ENCODE data around the gene TNFRSF12A.
A peak's percentile ranks its signal among the peaks of the same experiment; 100 is the strongest.
"Not testable (repeated sequence)": the region's sequence is repeated elsewhere in the genome, so short reads cannot be mapped to it uniquely, and the experiment has no call there.

TNFRSF12A gene

DNA sequence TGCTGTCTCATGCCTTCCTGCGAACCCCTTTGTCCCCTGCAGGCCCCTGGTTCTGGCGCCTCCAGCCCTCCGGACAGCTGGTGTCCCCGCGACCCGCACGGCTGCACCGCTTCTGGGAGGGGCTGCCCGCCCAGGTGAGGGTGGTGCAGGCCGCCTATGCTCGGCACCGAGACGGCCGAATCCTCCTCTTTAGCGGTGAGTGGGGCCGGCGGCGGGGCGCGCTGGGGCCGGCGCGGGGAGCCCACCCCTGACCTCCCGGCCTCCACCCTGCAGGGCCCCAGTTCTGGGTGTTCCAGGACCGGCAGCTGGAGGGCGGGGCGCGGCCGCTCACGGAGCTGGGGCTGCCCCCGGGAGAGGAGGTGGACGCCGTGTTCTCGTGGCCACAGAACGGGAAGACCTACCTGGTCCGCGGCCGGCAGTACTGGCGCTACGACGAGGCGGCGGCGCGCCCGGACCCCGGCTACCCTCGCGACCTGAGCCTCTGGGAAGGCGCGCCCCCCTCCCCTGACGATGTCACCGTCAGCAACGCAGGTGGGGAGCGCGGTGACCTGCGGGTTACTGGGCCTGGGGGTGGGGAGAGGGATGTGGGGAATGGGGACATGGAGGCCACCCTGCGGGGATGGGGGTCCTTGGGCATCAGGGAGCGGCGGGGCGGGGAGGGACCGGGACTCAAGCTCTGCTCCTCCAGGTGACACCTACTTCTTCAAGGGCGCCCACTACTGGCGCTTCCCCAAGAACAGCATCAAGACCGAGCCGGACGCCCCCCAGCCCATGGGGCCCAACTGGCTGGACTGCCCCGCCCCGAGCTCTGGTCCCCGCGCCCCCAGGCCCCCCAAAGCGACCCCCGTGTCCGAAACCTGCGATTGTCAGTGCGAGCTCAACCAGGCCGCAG, 38.2 kb downstream of the TNFRSF12A start:
- H3K27me3 Mint-ChIP-seq, result no peaks in the 10 kb centered on the region
- peaks cover 81% of the 10 kb centered on the region for H3K4me1 Mint-ChIP-seq
- peak overlapping the region; percentile 94 for H3K27ac Mint-ChIP-seq
- peaks cover 35% of the 10 kb centered on the region for H3K36me3 Mint-ChIP-seq
- H3K4me3 Mint-ChIP-seq, result peak overlapping the region; percentile 96
- CTCF ChIA-PET, result interaction anchor here (0.9 to 6.5 kb wide), 13 partner anchors 8 to 111 kb away, joined by 3 to 131 read pairs (median 11); partner anchors contain the start of genes ZNF213 and ZSCAN10
- DNase-seq, result peak; percentile 74
- no peaks in the 10 kb centered on the region for H3K9me3 Mint-ChIP-seq

DNA sequence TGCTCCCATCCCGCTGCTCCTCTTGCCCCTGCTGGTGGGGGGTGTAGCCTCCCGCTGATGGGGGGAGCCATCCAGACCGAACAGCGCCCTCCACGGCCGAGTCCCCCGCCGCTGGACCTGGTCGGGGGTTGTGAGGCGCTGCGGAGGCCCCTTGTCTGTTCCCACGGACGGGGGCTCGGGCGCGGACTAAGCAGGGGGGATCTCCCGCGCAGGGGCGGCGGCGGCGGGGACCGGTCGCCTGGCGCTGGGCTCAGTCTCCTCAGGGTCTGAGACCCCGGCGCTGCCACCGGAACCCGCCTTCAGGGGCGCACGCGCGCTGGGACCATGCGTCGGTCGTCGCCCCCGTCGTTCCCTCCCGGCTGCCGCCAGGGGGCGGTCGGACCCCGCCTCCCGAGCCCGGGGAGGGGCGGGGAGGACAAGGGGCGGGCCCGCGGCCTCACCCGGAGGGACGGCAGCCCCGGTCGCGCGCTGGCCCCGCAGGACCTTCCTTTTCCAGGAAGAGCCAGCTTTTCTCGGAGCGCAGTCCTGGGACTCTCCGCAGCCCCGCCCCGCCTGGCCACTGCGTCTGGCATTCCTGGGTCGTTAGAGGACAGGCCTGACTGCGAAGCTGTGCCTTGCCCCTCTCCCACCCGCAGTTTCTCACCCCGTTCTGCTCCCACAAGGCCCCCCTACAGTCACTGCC, 39.0 kb downstream of the TNFRSF12A start:
- Mint-ChIP-seq H3K36me3 (peaks cover 28% of the 10 kb centered on the region), H3K27me3 (no peaks in the 10 kb centered on the region), H3K9me3 (no peaks in the 10 kb centered on the region), H3K4me3 (peak overlapping the region; percentile 96), H3K4me1 (peaks cover 79% of the 10 kb centered on the region), H3K27ac (peak overlapping the region; percentile 92)
- peak; percentile 89 for DNase-seq
- CTCF ChIA-PET, result interaction anchor here (0.7 to 6.5 kb wide), 17 partner anchors 9 to 110 kb away, joined by 3 to 131 read pairs (median 9); partner anchors contain the start of genes ZNF213 and ZSCAN10

- Mint-ChIP-seq H3K36me3 (peaks cover 24% of the 10 kb centered on the region), H3K4me1 (peaks cover 79% of the 10 kb centered on the region), H3K27ac (peak overlapping the region; percentile 91), H3K4me3 (peak overlapping the region; percentile 96), H3K9me3 (no peaks in the 10 kb centered on the region), H3K27me3 (no peaks in the 10 kb centered on the region)
- CTCF ChIA-PET, result interaction anchor here (0.7 to 6.5 kb wide), 13 partner anchors 9 to 108 kb away, joined by 3 to 131 read pairs (median 11); partner anchors contain the start of genes ZNF213 and ZSCAN10
- DNase-seq, result no peak
Measured at GRCh38 chr16:3059723-3060242, 39.6 kb downstream of the TNFRSF12A start.

DNA sequence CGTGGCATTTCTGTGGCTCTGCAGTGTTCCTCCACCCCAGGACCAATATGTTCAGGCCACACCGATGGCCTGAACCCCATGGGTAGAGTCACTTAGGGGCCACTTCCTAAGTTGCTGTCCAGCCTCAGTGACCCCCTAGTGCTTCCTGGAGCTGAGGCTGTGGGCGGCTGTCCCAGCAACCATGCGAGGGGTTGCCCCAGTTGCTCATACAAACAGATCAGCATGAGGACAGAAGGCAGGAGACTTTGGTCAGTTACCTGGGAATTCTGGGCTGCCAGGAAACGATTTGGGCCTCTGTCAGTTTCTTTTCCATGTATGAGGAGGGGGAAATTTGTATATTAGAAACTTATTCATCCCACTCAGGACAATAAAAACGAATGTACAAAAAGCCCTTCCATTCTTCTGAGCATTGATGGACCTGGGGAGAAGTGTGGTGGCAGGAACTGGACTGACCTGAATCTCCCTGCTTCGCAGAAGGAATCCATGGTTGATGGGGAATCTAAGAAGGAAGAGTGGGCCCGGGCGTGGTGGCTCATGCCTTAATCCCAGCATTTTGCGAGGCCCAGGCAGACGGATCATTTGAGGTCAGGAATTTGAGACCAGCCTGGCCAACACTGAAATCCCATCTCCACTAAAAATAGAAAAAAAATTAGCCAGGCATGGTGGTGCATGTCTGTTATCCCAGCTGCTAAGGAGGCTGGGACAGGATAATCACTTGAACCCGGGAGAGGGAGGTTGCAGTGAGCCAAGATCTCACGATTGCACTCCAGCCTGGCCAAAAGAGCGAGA, 40.4 kb downstream of the TNFRSF12A start:
- H3K27ac Mint-ChIP-seq, result peak overlapping the region; percentile 91
- no peak for DNase-seq
- no peaks in the 10 kb centered on the region for H3K27me3 Mint-ChIP-seq
- CTCF ChIA-PET, result interaction anchor here (1.0 to 7.0 kb wide), 12 partner anchors 16 to 107 kb away, joined by 3 to 131 read pairs (median 20); partner anchors contain the start of genes ZNF213 and ZSCAN10
- no peaks in the 10 kb centered on the region for H3K9me3 Mint-ChIP-seq
- peaks cover 19% of the 10 kb centered on the region for H3K36me3 Mint-ChIP-seq
- peaks cover 79% of the 10 kb centered on the region for H3K4me1 Mint-ChIP-seq
- H3K4me3 Mint-ChIP-seq, result peak overlapping the region; percentile 96

- Mint-ChIP-seq H3K4me1 (peaks cover 67% of the 10 kb centered on the region), H3K27ac (no peak overlapping the region), H3K27me3 (no peaks in the 10 kb centered on the region), H3K36me3 (peaks cover 23% of the 10 kb centered on the region), H3K4me3 (no peak overlapping the region), H3K9me3 (no peaks in the 10 kb centered on the region)
- CTCF ChIA-PET, result interaction anchor here (0.8 to 7.0 kb wide), 4 partner anchors 36 to 103 kb away, joined by 3 to 67 read pairs (median 7); partner anchors contain the start of gene ZSCAN10
- no peak for DNase-seq
Measured at GRCh38 chr16:3062553-3062952, 42.4 kb downstream of the TNFRSF12A start.

- Mint-ChIP-seq H3K36me3 (peaks cover 34% of the 10 kb centered on the region), H3K4me1 (peaks cover 74% of the 10 kb centered on the region), H3K27me3 (no peaks in the 10 kb centered on the region), H3K9me3 (no peaks in the 10 kb centered on the region), H3K4me3 (peak overlapping the region; percentile 95), H3K27ac (peak overlapping the region; percentile 94)
- CTCF ChIA-PET, result interaction anchor here (0.9 to 7.0 kb wide), 7 partner anchors 11 to 102 kb away, joined by 3 to 67 read pairs (median 5); partner anchors contain the start of gene ZSCAN10
- DNase-seq, result no peak
Measured at GRCh38 chr16:3063625-3064386, 43.6 kb downstream of the TNFRSF12A start.

DNA sequence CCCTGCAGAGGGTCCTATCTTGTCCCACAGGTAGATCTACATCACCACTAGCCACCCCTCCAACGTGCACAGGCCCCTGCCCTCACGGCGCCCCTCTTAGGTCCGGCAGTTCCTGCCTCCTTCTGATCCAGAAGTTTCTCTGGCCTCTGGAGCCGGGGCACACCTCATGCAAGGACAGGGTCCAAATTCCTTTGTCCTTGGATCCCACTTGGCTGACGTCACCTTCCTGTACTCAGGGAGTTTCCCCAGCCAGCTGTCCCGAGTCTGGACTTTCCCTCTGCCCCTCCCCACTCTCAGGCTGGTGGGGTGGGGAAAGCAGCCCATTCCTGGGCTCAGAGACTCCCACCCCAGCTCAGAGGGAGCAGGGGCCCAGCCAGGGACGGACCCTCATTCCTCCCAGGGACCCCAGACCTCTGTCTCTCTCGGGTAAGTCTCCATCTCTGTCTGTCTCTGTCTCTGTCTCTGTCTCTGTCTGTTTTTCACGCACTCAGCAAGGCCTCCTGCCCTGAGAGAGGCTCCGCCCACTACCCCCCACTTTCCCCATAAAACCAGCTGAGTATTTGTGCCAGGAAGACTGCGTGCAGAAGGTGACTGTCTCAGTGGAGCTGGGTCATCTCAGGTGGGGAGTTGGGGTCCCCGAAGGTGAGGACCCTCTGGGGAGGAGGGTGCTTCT, 45.0 kb downstream of the TNFRSF12A start, which contains the start of gene IL32:
Gene IL32 (plus strand): TSS at position 572 of the 673 bp plus-strand sequence. CDS start 172 bp downstream, outside the sequence.
- peaks cover 78% of the 10 kb centered on the region for H3K4me1 Mint-ChIP-seq
- peak within 1 kb of the TSS; percentile 95 for H3K4me3 Mint-ChIP-seq
- DNase-seq, result peak; percentile 81
- H3K27ac Mint-ChIP-seq, result peak within 1 kb of the TSS; percentile 94
- no peaks in the 10 kb centered on the region for H3K9me3 Mint-ChIP-seq
- peaks cover 46% of the 10 kb centered on the region for H3K36me3 Mint-ChIP-seq
- no peaks in the 10 kb centered on the region for H3K27me3 Mint-ChIP-seq
- CTCF ChIA-PET, result interaction anchor here (1.2 to 7.0 kb wide), 4 partner anchors 9 to 65 kb away, joined by 3 to 67 read pairs (median 9); partner anchors contain the start of gene ZSCAN10

DNA sequence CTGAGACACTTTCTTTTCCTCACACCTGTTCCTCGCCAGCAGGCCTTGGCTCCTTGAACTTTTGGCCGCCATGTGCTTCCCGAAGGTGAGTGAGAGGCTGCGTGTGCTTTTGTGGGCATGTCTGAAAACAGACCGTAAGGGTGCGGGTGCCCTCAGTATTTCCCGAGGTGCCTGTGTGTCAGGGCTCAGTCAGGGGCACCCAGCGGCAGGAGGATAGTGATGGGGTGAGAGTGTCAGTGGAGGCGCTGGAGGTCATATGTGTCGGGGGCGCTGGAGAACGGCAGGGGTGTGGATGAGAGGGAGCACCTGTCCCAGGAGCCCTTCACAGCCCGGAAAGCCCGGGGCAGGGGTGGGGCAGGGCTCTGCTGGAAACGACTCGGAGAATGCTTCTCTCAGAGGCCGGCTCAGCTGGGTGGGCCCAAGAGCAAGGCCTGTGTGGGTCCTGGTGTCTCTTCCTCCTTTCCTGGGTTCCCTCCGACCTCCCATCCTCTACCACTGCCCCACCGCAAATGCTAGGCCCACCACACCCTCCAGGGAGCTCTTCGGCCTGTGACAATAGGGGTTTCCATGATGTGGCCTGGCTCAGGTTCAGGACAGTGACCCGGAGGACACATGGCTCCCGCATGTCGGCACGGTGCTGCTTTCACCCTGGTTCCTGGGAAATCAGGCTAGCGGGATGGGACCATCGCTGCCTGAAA, 45.7 kb downstream of the TNFRSF12A start:
- peaks cover 49% of the 10 kb centered on the region for H3K36me3 Mint-ChIP-seq
- H3K9me3 Mint-ChIP-seq, result no peaks in the 10 kb centered on the region
- H3K4me1 Mint-ChIP-seq, result peaks cover 79% of the 10 kb centered on the region
- H3K27me3 Mint-ChIP-seq, result no peaks in the 10 kb centered on the region
- CTCF ChIA-PET, result interaction anchor here (1.2 to 7.0 kb wide), 5 partner anchors 9 to 64 kb away, joined by 3 to 67 read pairs (median 7); partner anchors contain the start of gene ZSCAN10
- peak overlapping the region; percentile 95 for H3K4me3 Mint-ChIP-seq
- peak overlapping the region; percentile 94 for H3K27ac Mint-ChIP-seq
- peak; percentile 47 for DNase-seq

GRCh38 chr16:3066440-3066748, 46.2 kb downstream of the TNFRSF12A start:
- no peak for DNase-seq
- peak overlapping the region; percentile 94 for H3K27ac Mint-ChIP-seq
- CTCF ChIA-PET, result interaction anchor here (1.2 to 7.0 kb wide), 3 partner anchors 35 to 64 kb away, joined by 3 to 67 read pairs (median 3); no protein-coding TSS in a partner anchor
- H3K4me3 Mint-ChIP-seq, result peak overlapping the region; percentile 95
- H3K9me3 Mint-ChIP-seq, result no peaks in the 10 kb centered on the region
- H3K36me3 Mint-ChIP-seq, result peaks cover 50% of the 10 kb centered on the region
- H3K27me3 Mint-ChIP-seq, result no peaks in the 10 kb centered on the region
- peaks cover 81% of the 10 kb centered on the region for H3K4me1 Mint-ChIP-seq

DNA sequence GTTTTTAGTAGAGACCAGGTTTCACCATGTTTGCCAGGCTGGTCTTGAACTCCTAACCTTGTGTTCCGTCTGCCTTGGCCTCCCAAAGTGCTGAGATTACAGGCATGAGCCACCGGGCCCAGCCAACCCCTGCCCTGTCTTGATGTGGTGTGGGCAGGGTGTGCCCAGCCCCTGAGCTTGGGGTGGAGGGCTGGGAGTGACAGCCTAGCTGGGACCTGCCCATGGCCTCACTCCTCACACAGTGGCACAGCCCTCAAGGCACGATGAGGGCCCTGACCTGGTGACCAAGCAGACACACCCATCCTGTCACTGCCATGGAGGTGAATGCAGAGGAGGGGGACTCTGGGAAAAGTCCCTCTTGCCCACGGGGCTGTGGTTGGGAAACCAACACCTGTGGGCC, 48.3 kb downstream of the TNFRSF12A start:
- peak; percentile 61 for DNase-seq
- CTCF ChIA-PET, result interaction anchor here (0.9 to 1.7 kb wide), 2 partner anchors 9 to 18 kb away, joined by 3 to 4 read pairs; no protein-coding TSS in a partner anchor
- Mint-ChIP-seq H3K36me3 (peaks cover 58% of the 10 kb centered on the region), H3K27me3 (no peaks in the 10 kb centered on the region), H3K4me3 (peak overlapping the region; percentile 95), H3K27ac (peak overlapping the region; percentile 100), H3K9me3 (no peaks in the 10 kb centered on the region), H3K4me1 (peaks cover 80% of the 10 kb centered on the region)

GRCh38 chr16:3069146-3069545, 49.0 kb downstream of the TNFRSF12A start:
- H3K27ac Mint-ChIP-seq, result peak overlapping the region; percentile 100
- peaks cover 82% of the 10 kb centered on the region for H3K4me1 Mint-ChIP-seq
- not testable (repeated sequence) for DNase-seq, H3K9me3 Mint-ChIP-seq, H3K27me3 Mint-ChIP-seq
- peak overlapping the region; percentile 60 for H3K4me3 Mint-ChIP-seq
- CTCF ChIA-PET, result interaction anchor here (1.7 kb wide), 1 partner anchor 10 kb away, joined by 4 read pairs; no protein-coding TSS in a partner anchor
- peaks cover 58% of the 10 kb centered on the region for H3K36me3 Mint-ChIP-seq
